Erythroblast (primary cell): ENCODE measurements around the gene SHKBP1.
"Not testable (repeated sequence)": the region's sequence is repeated elsewhere in the genome, so short reads cannot be mapped to it uniquely, and the experiment has no call there.

ENCODE experiments used
- DNase-seq, 2 experiments: peaks; one replicate each; lab custom pipeline; 2025; lab: John Stamatoyannopoulos, UW
- GATA1 ChIP-seq: IDR thresholded peaks from 2 replicates; pipeline ENCODE4 v1.6.1; 2011; ENCODE audit warnings: low read depth, mild to moderate bottlenecking, control low read depth, low read length, moderate library complexity
- POLR2A ChIP-seq: IDR thresholded peaks from 2 replicates; pipeline ENCODE4 v1.6.1; 2011; ENCODE audit warnings: mild to moderate bottlenecking, low read length

The SHKBP1 gene

DNA sequence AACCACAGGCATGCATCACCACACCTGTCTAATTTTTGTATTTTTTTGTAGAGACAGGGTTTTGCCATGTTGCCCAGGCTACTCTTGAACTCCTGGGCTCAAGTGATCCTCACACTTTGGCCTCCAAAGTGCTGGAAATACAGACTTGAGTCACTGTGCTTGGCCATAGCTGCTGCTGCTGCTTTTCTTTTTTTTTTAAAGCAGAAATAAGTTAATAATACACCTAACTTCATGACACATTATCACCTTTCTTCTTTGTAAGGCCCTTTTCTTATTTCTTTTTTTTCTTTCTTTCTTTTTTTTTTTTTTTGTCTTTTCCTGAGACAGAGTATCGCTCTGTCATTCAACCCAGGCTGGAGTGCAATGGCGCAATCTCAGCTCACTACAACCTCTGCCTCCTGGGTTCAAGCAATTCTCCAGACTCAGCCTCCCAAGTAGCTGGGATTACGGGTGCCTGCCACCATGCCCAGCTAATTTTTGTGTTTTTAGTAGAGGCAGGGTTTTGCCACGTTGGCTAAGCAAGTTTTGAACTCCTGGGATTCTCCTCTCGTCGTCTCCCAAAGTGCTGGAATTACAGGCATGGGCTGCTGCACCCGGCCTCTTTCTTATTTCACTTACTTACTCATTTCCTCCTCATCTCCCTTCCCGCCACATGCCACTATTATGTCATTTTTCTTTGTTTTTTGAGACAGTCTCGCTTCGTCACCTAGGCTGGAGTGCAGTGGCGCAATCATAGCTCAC is 8.7 kb downstream of the SHKBP1 start:
- TF ChIP-seq GATA1: no peak
- TF ChIP-seq POLR2A: no peak
- no peak for DNase-seq

DNA sequence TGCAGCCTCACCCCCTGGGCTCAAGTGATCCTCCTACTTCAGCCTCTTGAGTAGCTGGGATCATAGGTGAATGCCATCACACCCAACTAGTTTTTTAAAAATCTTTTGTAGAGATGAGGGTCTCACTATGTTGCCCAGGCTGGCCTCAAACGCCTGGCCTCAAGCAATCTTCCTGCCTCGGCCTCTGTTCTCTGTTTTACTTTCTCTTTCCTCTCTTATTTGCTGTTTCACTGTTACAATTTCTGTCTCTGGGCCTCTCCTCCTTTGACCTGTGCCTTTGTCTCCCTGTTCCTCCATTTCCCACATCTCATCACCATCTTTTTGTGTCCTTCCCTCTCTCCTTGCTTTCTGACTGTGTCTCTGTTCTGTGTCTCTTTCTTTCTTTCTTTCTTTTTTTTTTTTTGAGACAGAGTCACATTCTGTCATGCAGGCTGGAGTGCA is 9.3 kb downstream of the SHKBP1 start:
- no peak for DNase-seq
- TF ChIP-seq POLR2A: no peak

DNA sequence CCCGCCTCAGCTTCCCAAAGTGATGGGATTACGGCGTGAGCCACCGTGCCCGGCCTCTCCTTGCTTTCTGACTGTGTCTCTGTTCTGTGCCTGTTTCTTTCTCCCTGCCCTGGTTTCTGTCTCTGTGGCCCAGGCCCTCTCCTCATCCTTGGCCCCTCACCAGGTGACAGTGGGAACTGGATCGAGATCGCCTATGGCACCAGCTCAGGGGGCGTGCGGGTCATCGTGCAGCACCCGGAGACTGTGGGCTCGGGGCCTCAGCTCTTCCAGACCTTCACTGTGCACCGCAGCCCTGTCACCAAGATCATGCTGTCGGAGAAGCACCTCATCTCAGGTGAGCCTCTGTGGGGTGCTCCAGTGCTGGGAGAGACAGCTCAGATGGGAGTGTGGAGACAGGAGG is 9.9 kb downstream of the SHKBP1 start:
- DNase-seq: no peak
- TF ChIP-seq GATA1: no peak
- TF ChIP-seq POLR2A: no peak

DNA sequence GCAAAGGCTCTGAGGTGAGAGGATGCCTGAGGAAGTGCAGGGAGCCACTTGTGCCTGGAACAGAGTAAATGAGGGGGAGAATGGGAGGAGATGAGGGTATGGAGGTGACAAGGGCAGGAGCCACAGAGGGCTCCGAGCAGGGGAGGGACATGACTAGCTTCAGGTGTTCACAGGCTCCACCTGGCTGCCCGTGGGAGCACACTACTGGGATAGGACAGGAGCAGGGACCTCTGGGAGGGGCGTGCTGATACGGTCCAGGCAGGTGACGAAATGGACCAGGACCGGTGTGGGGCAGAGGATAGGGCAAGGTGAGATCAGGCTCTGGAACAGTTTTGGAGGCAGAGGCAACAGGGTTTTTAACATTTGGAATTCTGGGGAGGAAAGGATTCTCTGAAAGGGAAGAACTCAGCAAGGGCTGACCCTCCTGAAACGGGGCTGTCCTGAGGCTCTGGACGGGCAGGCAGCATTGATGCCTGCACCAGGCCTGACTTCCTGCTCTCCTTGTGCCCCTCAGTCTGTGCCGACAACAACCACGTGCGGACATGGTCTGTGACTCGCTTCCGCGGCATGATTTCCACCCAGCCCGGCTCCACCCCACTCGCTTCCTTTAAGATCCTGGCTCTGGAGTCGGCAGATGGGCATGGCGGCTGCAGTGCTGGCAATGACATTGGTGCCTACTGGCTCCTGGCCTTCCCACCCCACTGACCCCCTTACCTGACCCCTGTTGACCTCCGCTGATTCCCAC is 11.6 kb downstream of the SHKBP1 start:
- no peak for TF ChIP-seq GATA1
- TF ChIP-seq POLR2A: no peak
- no peak for DNase-seq

DNA sequence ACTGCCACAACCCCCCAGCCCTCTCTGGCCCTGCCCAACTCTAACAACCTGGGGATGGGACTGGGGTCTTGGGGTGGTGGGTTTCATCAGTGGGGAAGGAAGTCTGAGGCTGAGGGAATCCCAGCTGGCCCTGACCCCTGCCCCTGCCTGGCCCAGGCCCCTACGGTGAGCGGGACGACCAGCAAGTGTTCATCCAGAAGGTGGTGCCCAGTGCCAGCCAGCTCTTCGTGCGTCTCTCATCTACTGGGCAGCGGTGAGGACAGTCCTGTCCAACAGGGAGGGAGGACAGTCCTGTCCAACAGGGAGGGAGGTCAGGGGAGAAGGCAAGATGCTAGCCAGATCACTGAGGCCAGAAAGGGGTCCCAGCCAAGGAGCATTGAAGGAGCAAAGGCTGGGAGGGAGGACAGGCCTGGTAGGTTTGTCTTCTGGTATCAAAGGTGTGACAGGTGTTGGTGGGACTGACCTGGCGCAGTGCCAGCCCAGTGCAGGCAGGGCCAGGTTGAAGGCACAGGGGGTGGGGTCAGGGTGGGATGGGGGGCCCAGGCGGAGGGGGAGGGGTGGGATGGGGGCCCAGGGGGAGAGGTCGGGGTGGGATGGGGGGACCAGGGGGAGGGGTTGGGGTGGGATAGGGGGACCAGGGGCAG is 12.4 kb downstream of the SHKBP1 start:
- no peak for DNase-seq
- TF ChIP-seq POLR2A (no peak), GATA1 (no peak)

DNA sequence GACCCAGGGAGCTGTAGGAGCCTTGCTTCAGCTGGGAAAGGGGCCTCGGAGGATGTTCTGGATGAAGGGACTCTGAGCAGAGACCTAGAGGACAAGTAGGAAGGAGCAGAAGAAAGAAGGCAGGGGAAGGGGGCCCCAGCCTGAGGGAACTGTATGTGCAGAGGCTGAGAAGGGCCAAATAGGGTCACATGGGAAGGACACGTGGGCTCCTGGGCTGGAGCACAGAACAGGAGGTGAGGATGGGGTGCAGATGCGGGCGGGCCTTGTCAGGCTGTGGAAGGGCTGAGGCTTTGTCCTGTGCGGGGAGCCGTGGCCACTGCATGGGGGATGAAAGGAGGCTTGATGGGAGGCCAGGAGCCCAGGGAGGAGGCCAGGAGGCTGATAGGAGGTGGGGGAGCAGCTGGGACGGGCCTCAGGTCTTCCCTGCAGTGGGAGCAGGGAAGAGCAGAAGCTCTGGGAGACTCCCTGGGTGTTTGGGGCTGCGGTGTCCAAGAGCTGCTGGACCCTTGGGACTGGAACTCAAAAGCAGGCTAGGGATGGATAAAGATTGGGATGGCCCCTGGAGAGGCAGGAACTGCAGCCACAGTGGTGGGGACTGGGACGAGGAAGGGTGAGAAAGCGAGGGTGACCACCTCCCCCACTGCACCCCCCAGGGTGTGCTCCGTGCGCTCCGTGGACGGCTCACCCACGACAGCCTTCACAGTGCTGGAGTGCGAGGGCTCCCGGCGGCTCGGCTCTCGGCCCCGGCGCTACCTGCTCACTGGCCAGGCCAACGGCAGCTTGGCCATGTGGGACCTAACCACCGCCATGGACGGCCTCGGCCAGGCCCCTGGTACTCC is 13.1 kb downstream of the SHKBP1 start:
- TF ChIP-seq POLR2A (no peak), GATA1 (no peak)
- no peak for DNase-seq

DNA sequence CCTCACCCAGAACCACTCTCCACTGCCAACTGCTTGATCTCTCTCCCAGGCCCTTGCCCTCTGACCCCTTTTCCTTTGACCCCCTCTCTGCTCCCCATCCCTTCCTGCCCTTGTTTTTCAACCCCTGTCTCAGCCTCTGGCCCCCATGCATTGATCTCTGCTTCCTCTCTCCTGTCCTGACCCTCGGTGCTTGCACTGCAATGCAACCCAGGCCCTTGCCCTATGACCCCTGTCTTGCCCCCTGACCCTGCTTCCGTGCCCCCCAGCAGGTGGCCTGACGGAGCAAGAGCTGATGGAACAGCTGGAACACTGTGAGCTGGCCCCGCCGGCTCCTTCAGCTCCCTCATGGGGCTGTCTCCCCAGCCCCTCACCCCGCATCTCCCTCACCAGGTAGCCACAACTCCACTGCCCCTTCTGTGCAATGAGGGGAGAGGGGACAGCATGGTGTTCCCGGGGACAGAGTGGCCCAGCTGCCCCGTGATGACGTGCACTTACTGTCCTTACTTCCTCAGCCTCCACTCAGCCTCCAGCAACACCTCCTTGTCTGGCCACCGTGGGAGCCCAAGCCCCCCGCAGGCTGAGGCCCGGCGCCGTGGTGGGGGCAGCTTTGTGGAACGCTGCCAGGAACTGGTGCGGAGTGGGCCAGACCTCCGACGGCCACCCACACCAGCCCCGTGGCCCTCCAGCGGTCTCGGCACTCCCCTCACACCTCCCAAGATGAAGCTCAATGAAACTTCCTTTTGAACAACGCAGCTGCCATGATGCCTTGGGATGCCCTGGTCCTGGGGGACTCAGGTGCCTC is 14.0 kb downstream of the SHKBP1 start:
- TF ChIP-seq GATA1 (no peak), POLR2A (no peak)
- no peak for DNase-seq

DNA sequence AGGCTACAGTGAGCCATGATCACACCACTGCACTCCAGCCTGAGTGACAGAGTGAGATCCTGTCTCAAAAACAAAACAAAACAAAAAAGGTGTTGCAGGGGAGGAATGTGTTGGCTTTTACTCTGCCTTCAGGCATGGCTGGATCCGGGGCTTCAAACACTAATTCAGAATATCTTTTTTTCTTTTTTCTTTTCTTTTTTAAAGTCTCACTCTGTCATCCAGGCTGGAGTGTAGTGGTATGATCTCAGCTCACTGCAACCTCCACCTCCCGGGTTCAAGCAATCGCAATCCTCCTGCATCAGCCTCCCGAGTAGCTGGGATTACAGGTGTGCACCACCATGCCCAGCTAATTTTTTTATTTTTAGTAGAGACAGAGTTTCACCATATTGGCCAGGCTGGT is 15.1 kb downstream of the SHKBP1 start:
- not testable (repeated sequence) for DNase-seq

DNA sequence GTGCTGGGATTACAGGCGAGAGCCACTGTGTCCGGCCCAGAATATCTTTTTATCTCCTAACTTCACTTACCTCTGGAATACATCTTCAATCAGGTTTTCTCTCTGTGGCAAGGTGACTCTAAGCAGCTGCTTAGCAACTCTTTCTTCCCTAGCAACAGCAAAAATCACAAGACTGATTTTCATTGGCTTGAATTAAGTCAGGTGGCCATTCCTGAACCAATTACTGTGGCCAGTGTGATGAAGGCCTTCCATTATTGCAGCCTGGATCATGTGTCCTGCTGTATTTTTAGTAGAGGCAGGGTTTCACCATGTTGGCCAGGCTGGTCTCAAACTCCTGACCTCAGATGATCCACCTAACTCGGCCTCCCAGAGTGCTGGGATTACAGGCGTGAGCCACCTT is 15.5 kb downstream of the SHKBP1 start:
- TF ChIP-seq POLR2A: no peak
- no peak for TF ChIP-seq GATA1
- peak; percentile 50 to 55 for DNase-seq

DNA sequence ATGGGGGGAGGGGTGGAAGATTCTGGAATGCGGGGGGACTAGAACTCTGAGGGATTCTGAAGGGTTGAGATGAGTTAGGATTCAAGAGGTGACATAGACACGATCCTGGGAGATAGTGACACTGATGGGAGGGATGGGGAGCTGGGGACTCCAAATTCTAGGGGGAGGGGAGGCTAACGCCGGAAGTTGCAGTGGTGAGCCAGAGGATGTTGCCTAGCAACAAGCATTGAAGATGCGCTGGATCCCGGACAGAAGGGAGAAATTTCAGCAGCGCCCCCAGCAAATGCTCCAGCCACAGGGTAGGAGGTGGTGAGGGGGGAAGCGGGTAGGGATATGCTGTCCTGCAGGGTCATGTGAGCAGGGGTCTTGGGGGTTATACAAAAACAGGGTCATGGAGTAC is 17.6 kb downstream of the SHKBP1 start:
- no peak for DNase-seq
- TF ChIP-seq GATA1: no peak
- TF ChIP-seq POLR2A: no peak

DNA sequence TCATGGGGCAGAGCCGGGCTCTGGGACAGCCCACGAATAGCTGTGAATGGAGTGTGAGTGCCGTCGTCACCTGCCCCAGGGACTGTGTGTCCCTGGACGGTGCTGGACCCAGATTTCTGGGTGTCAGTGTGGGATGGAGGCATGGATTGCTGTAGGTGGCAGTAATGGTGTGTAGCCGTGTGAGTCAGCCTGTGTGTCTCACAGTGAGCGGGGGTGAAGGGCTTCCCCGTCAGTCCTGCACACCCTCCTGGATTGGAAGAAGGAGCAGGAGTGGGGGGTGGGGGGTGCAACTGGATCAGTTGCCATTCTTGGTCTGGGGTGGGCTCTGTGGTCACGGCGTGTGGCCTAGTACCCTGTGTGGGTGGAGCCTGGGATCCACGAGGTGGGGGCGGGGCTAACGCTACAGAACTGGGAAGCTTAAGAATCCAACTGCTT is 18.0 kb downstream of the SHKBP1 start:
- TF ChIP-seq POLR2A (no peak), GATA1 (no peak)
- no peak for DNase-seq

DNA sequence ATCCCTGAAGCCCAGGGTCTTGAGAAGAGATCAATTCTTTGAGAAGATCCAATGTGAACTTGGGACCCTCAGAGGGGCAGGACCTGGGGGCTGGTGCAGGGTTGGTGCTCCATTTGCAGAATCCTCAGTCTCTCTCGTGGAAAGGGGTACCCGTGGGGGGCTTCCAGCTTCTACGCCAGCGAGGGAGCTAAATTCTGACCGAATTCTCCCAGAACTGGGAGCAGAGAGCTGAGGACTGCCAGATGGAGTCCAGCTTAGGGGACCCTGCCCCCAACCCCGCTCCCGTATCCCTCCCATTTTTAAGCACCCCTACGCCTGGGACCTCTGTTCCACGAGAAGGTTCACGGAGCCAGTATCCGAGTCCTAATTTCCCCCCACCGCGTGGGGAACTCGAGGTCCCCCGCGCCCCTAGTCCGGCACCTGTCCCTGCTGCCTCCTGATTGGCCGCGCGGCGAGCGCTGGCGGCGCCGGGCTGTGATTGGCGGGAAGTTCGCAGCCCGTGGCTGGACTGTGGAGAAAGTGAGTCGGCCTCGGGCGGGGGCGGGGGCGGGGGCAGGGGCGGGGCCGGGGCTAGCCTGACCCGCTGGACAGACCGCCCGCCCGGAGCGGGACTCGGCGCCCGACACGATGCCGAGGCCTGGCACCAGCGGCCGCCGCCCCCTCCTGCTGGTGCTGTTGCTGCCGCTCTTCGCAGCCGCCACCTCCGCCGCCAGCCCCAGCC is 20.1 kb downstream of the SHKBP1 start:
- TF ChIP-seq GATA1 (no peak), POLR2A (no peak)
- DNase-seq: peak; percentile 54
